H1 (cell line): ENCODE data around the gene ZMAT5. TPM values are rescaled to one million over a fixed set of nuclear protein-coding genes. Genes with fewer than 3 reads are reported as not detected.

Experiments
- BCL11A ChIP-seq, 2 experiments: IDR thresholded peaks; one replicate each; pipeline ENCODE4 v1.6.1; 2011; ENCODE audit warnings: low read depth in 2 of 2, low read length in 2 of 2, mild to moderate bottlenecking in 2 of 2
- CBX8 ChIP-seq: fragments of 300-800, 300-1000 bp; sonication (generic); IDR thresholded peaks from 2 replicates; pipeline ENCODE4 v1.7.1; 2016; ENCODE audit warnings: low read depth, low read length, borderline replicate concordance
- CHD7 ChIP-seq: fragments of 300-600 bp; sonication (generic); IDR thresholded peaks from 2 replicates; pipeline ENCODE4 v1.7.1; 2012; ENCODE audit warnings: low read length, moderate library complexity, mild to moderate bottlenecking, inconsistent platforms; ENCODE audit not compliant: insufficient replicate concordance
- RFX5 ChIP-seq: IDR thresholded peaks from 2 replicates; pipeline ENCODE4 v1.6.1; 2011; ENCODE audit warnings: low read depth, low read length, improper control_type of control experiment, borderline replicate concordance
- SIRT6 ChIP-seq: IDR thresholded peaks from one replicate; pipeline ENCODE4 v1.7.1; 2012; ENCODE audit warnings: low read length, inconsistent platforms
- polyA plus RNA-seq, 7 experiments: library from polyadenylated mRNA; depleted of rRNA in 3 of 7; stranded (reverse) in 5 of 7; unstranded in 2 of 7; fragments of >200 nt in 5 of 7; fragments of 200-250 nt in 2 of 7; gene quantifications; 1 replicate in 5 of 7; 2 replicates in 1 of 7; 4 replicates in 1 of 7; pipeline versions ENCODE4 v1.2.1 to v1.2.3, GENCODE V29; 2011 to 2013; ENCODE audit warnings: missing spikeins in 2 of 7, mixed read lengths in 2 of 7
- total RNA-seq: library from RNA; stranded (reverse); fragmentation: NEBNext Ultra II Directional; extraction: Animal tissue kit (Norgen Biotek cat#: 25700); gene quantifications from 2 replicates; pipeline ENCODE4 v1.2.1, GENCODE V29; 2021
- TF ChIP-seq, protein P1 (sequence below): IDR thresholded peaks from 2 replicates; pipeline ENCODE4 v1.6.1; 2012; ENCODE audit warnings: inconsistent platforms

The ZMAT5 gene
- total and polyA plus RNA-seq, 2 of the 8 experiments (the other 6 are each of a cell fraction or from before 2014, with no cell fraction given) = 14.0 to 38.3 TPM

DNA sequence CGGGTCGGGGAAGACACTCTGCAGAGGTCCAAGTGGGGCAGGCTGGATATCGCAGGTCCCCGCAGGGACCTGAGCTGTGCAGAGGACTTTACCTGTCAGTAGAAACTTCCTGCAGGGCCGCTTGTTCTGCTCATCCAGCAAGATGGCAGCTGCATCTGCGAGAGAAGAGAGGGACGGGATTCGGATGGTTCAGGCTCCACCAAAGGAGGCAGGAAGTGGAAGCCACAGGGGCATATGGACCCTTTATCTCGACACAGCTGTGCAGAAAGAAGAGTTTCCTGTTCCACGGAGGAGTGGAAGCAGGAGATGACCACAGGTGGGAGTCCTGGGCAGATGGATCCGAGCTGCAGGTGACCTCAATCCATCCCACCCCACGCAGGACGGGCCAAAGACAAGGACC is 24.5 kb downstream of the ZMAT5 start (continued):
- no peak for TF ChIP-seq CBX8
- TF ChIP-seq SIRT6 = no peak
- TF ChIP-seq BCL11A (IDR thresholded peaks at IDR 0.05; ENCODE audit: low read depth in 2 of 2, low read length in 2 of 2) = no peak
- no peak for TF ChIP-seq CHD7
- no peak for TF ChIP-seq RFX5
- TF ChIP-seq, protein P1, sequence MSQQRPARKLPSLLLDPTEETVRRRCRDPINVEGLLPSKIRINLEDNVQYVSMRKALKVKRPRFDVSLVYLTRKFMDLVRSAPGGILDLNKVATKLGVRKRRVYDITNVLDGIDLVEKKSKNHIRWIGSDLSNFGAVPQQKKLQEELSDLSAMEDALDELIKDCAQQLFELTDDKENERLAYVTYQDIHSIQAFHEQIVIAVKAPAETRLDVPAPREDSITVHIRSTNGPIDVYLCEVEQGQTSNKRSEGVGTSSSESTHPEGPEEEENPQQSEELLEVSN = no peak
